ENCODE data around the gene TMEM119. TPM values are rescaled to one million over a fixed set of nuclear protein-coding genes. Genes with fewer than 3 reads are reported as not detected.

The TMEM119 gene
- total RNA-seq, 1 donor from 2014 or later, result 251 TPM

- Histone ChIP-seq H3K27me3 (no peaks in the 10 kb centered on the region), H3K4me3 (no peak overlapping the region), H3K4me1 (no peaks in the 10 kb centered on the region), H3K27ac (no peak overlapping the region), H3K36me3 (no peaks in the 10 kb centered on the region), H3K9me3 (peaks cover 0 to 3% of the 10 kb centered on the region in 2 donors)
- no peak for TF ChIP-seq CTCF (IDR thresholded peaks at IDR 0.05)
- intact Hi-C loops (cut with DNase I), result loop anchor here (5.0 kb wide), 2 partner anchors 186 to 336 kb away; no protein-coding TSS in a partner anchor
- DNase-seq (ENCODE audit: low spot score in 2 of 2), result no peak
Measured at GRCh38 chr12:108615918-108616317, 18.0 kb upstream of the TMEM119 start.

- H3K27me3 ChIP-seq, result no peaks in the 10 kb centered on the region
- H3K4me3 ChIP-seq, result no peak overlapping the region
- intact Hi-C loops (cut with DNase I), result loop anchor here (5.0 kb wide), 2 partner anchors 188 to 338 kb away; no protein-coding TSS in a partner anchor
- no peak overlapping the region for H3K27ac ChIP-seq
- no peak for TF ChIP-seq CTCF (IDR thresholded peaks at IDR 0.05)
- no peaks in the 10 kb centered on the region for H3K4me1 ChIP-seq
- H3K36me3 ChIP-seq, result no peaks in the 10 kb centered on the region
- H3K9me3 ChIP-seq, result peaks cover 0 to 3% of the 10 kb centered on the region in 2 donors
- no peak for DNase-seq (ENCODE audit: low spot score in 2 of 2)
Measured at GRCh38 chr12:108614639-108615038, 16.8 kb upstream of the TMEM119 start.

GRCh38 chr12:108614041-108614440 is 16.2 kb upstream of the TMEM119 start:
- no peaks in the 10 kb centered on the region for H3K27me3 ChIP-seq
- H3K4me3 ChIP-seq, result no peak overlapping the region
- H3K36me3 ChIP-seq, result no peaks in the 10 kb centered on the region
- intact Hi-C loops (cut with DNase I), result no loop called here
- H3K9me3 ChIP-seq, result peaks cover 0 to 3% of the 10 kb centered on the region in 2 donors
- H3K27ac ChIP-seq, result no peak overlapping the region
- TF ChIP-seq CTCF (IDR thresholded peaks at IDR 0.05), result no peak
- H3K4me1 ChIP-seq, result peaks cover 0 to 2% of the 10 kb centered on the region in 2 donors
- DNase-seq (ENCODE audit: low spot score in 2 of 2), result no peak

GRCh38 chr12:108613548-108613947 is 15.7 kb upstream of the TMEM119 start:
- intact Hi-C loops (cut with DNase I), result no loop called here
- no peak for DNase-seq (ENCODE audit: low spot score in 2 of 2)
- no peaks in the 10 kb centered on the region for H3K36me3 ChIP-seq
- H3K4me1 ChIP-seq, result peaks cover 0 to 2% of the 10 kb centered on the region in 2 donors
- H3K9me3 ChIP-seq, result peaks cover 0 to 3% of the 10 kb centered on the region in 2 donors
- H3K27ac ChIP-seq, result no peak overlapping the region
- TF ChIP-seq CTCF (IDR thresholded peaks at IDR 0.05), result no peak
- H3K4me3 ChIP-seq, result no peak overlapping the region
- H3K27me3 ChIP-seq, result no peaks in the 10 kb centered on the region

- Histone ChIP-seq H3K4me1 (peaks cover 0 to 2% of the 10 kb centered on the region in 2 donors), H3K27ac (no peak overlapping the region), H3K4me3 (no peak overlapping the region), H3K36me3 (no peaks in the 10 kb centered on the region), H3K9me3 (peaks cover 0 to 3% of the 10 kb centered on the region in 2 donors), H3K27me3 (no peaks in the 10 kb centered on the region)
- DNase-seq (ENCODE audit: low spot score in 2 of 2), result no peak
- intact Hi-C loops (cut with DNase I), result no loop called here
- no peak for TF ChIP-seq CTCF (IDR thresholded peaks at IDR 0.05)
Measured at GRCh38 chr12:108612788-108613282, 15.0 kb upstream of the TMEM119 start.

All from ascending aorta (tissue), 2 donors.